Measurements from ENCODE around the gene DPH6. TPM values are rescaled to one million over a fixed set of nuclear protein-coding genes. Genes with fewer than 3 reads are reported as not detected.
"Not testable (repeated sequence)": the region's sequence is repeated elsewhere in the genome, so short reads cannot be mapped to it uniquely, and the experiment has no call there.

DPH6 gene
- total RNA-seq, 1 donor from 2014 or later: 30.0 TPM

GRCh38 chr15:35436422-35436821 is 109.5 kb downstream of the DPH6 start:
- no peak for DNase-seq

GRCh38 chr15:35431281-35431680 is 114.7 kb downstream of the DPH6 start:
- DNase-seq: no peak

- DNase-seq: no peak
These were observed 115.7 kb downstream of the DPH6 start for GRCh38 chr15:35430301-35430700.

GRCh38 chr15:35427496-35427895 is 118.5 kb downstream of the DPH6 start:
- DNase-seq: no peak

- no peak for DNase-seq
These were observed 118.9 kb downstream of the DPH6 start for GRCh38 chr15:35427091-35427490.

- no peak for DNase-seq
These were observed 135.2 kb downstream of the DPH6 start for GRCh38 chr15:35410775-35411174.

GRCh38 chr15:35399901-35400300 is 146.1 kb downstream of the DPH6 start:
- DNase-seq: peak; percentile 17

- no peak for DNase-seq
These were observed 148.9 kb downstream of the DPH6 start for GRCh38 chr15:35397027-35397426.

- DNase-seq: no peak
These were observed 151.5 kb downstream of the DPH6 start for GRCh38 chr15:35394416-35394815.

- no peak for DNase-seq
These were observed 152.6 kb downstream of the DPH6 start for GRCh38 chr15:35393398-35393797.

- not testable (repeated sequence) for DNase-seq
These were observed 154.5 kb downstream of the DPH6 start for GRCh38 chr15:35391408-35391984.

- no peak for DNase-seq
These were observed 162.5 kb downstream of the DPH6 start for GRCh38 chr15:35383506-35383905.

GRCh38 chr15:35381328-35381727 is 164.6 kb downstream of the DPH6 start:
- no peak for DNase-seq

GRCh38 chr15:35379972-35380371 is 166.0 kb downstream of the DPH6 start:
- DNase-seq: no peak

GRCh38 chr15:35378454-35378853 is 167.5 kb downstream of the DPH6 start:
- not testable (repeated sequence) for DNase-seq

- DNase-seq: no peak
These were observed 169.3 kb downstream of the DPH6 start for GRCh38 chr15:35376707-35377106.

GRCh38 chr15:35374661-35375060 is 171.3 kb downstream of the DPH6 start:
- DNase-seq: no peak

- no peak for DNase-seq
These were observed 183.7 kb downstream of the DPH6 start for GRCh38 chr15:35362195-35362829.

- no peak for DNase-seq
These were observed 187.1 kb downstream of the DPH6 start for GRCh38 chr15:35358824-35359223.

GRCh38 chr15:35351059-35351458 is 194.9 kb downstream of the DPH6 start:
- DNase-seq: no peak

GRCh38 chr15:35349916-35350315 is 196.0 kb downstream of the DPH6 start:
- no peak for DNase-seq

- DNase-seq: no peak
These were observed 215.0 kb downstream of the DPH6 start for GRCh38 chr15:35330916-35331315.

GRCh38 chr15:35330048-35330695 is 215.8 kb downstream of the DPH6 start:
- no peak for DNase-seq

GRCh38 chr15:35329521-35329961 is 216.4 kb downstream of the DPH6 start:
- no peak for DNase-seq
